ENCODE data around the gene HTT-AS.

GRCh38 chr4:3116955-3117354, 42.6 kb upstream of the HTT-AS start:
- TF ChIP-seq GATA2 (IDR thresholded peaks at IDR 0.05; ENCODE audit: low read depth, low read length) (no peak), GATA3 (IDR thresholded peaks at IDR 0.05; ENCODE audit: low read depth, low read length) (no peak)

All from SH-SY5Y (cell line).